GM23338 (cell line): ENCODE results near the gene TRMT44. TPM values are rescaled to one million over a fixed set of nuclear protein-coding genes. Genes with fewer than 3 reads are reported as not detected.

Source experiments
- ATAC-seq: fragments of 200-7000 bp; cut with Tn5 transposase; 3 replicates; pipeline ENCODE4 v1.9.1; 2020
- DNase-seq: peaks from one replicate; pipeline ENCODE4 v3.0.0-alpha.2; 2015; ENCODE audit warnings: low spot score
- H2AFZ ChIP-seq: fragments of 200-600 bp; sonication (generic); 2 replicates; pipeline ENCODE4 v1.8.0; 2016; ENCODE audit warnings: antibody characterized with exemption, mild to moderate bottlenecking, moderate library complexity
- H3F3A ChIP-seq: fragments of 200-600 bp; sonication (generic); replicated peaks from 2 replicates; pipeline ENCODE4 v1.8.0; 2017; ENCODE audit warnings: antibody characterized with exemption, mixed run types, low read depth
- H3K27ac ChIP-seq: fragments of 200-600 bp; sonication (generic); 2 replicates; pipeline ENCODE4 v1.6.1; 2016; ENCODE audit warnings: low read depth
- H3K27me3 ChIP-seq: fragments of 200-600 bp; sonication (generic); 2 replicates; pipeline ENCODE4 v1.8.0; 2016; ENCODE audit warnings: mild to moderate bottlenecking, mixed run types, moderate library complexity; ENCODE audit not compliant: insufficient read depth
- H3K36me3 ChIP-seq: fragments of 200-600 bp; sonication (generic); 2 replicates; pipeline ENCODE4 v1.8.0; 2016; ENCODE audit warnings: mild to moderate bottlenecking; ENCODE audit not compliant: insufficient read depth
- H3K4me1 ChIP-seq: fragments of 200-600 bp; sonication (generic); 2 replicates; pipeline ENCODE4 v1.8.0; 2016; ENCODE audit warnings: mild to moderate bottlenecking, moderate library complexity; ENCODE audit not compliant: insufficient read depth
- H3K4me2 ChIP-seq: fragments of 200-600 bp; sonication (generic); 2 replicates; pipeline ENCODE4 v1.7.1; 2017; ENCODE audit warnings: mixed run types
- H3K4me3 ChIP-seq: fragments of 200-600 bp; sonication (generic); 2 replicates; pipeline ENCODE4 v1.6.1; 2016; ENCODE audit warnings: mixed run types
- H3K79me2 ChIP-seq: fragments of 200-600 bp; sonication (generic); replicated peaks from 2 replicates; pipeline ENCODE4 v1.8.0; 2017; ENCODE audit warnings: mild to moderate bottlenecking; ENCODE audit not compliant: insufficient read depth
- H3K9me2 ChIP-seq: fragments of 200-600 bp; sonication (generic); 2 replicates; pipeline ENCODE4 v1.8.0; 2017; ENCODE audit not compliant: insufficient read depth
- H4K20me1 ChIP-seq: fragments of 200-600 bp; sonication (generic); replicated peaks from 2 replicates; pipeline ENCODE4 v1.8.0; 2017; ENCODE audit warnings: mild to moderate bottlenecking; ENCODE audit not compliant: insufficient read depth
- H3K27ac Mint-ChIP-seq: 2 replicates; pipeline ENCODE4 v1.8.0; 2020; ENCODE audit warnings: inconsistent platforms, mild to moderate bottlenecking, moderate library complexity, mixed read lengths
- H3K27me3 Mint-ChIP-seq: 3 replicates; pipeline ENCODE4 v1.8.0; 2022; ENCODE audit warnings: low read depth, mild to moderate bottlenecking, moderate library complexity, mixed read lengths, inconsistent platforms; ENCODE audit not compliant: insufficient read depth, poor library complexity
- H3K36me3 Mint-ChIP-seq: 3 replicates; pipeline ENCODE4 v1.8.0; 2021; ENCODE audit warnings: low read depth, mild to moderate bottlenecking, inconsistent platforms, moderate library complexity, mixed read lengths
- H3K4me1 Mint-ChIP-seq: 3 replicates; pipeline ENCODE4 v1.8.0; 2020; ENCODE audit warnings: mild to moderate bottlenecking, inconsistent platforms, mixed read lengths
- H3K4me3 Mint-ChIP-seq: 3 replicates; pipeline ENCODE4 v1.8.0; 2021; ENCODE audit warnings: moderate library complexity, mild to moderate bottlenecking, inconsistent platforms, mixed read lengths
- H3K9me3 Mint-ChIP-seq: 3 replicates; pipeline ENCODE4 v1.8.0; 2020; ENCODE audit warnings: moderate library complexity, mild to moderate bottlenecking, inconsistent platforms, mixed read lengths
- CREB1 ChIP-seq: fragments of 250-450 bp; sonication (Bioruptor Pico); IDR thresholded peaks from 2 replicates; pipeline ENCODE4 v1.5.0; 2020; ENCODE audit warnings: low read depth, mild to moderate bottlenecking, moderate library complexity
- JUNB ChIP-seq: IDR thresholded peaks from one replicate; pipeline ENCODE4 v1.6.1; 2016; ENCODE audit warnings: antibody characterized with exemption; ENCODE audit not compliant: unreplicated experiment
- POLR2AphosphoS5 ChIP-seq: IDR thresholded peaks from 2 replicates; pipeline ENCODE4 v1.6.1; 2016; ENCODE audit warnings: antibody characterized with exemption, low read depth
- ZNF331 ChIP-seq: fragments of 250-450 bp; sonication (Bioruptor Pico); IDR thresholded peaks from 2 replicates; pipeline ENCODE4 v1.5.0; 2020; ENCODE audit warnings: low read depth, mild to moderate bottlenecking, moderate library complexity
- polyA plus RNA-seq: library from polyadenylated mRNA; unstranded; fragments of >200 nt; fragmentation: Nextera tagmentation; extraction: Ambion mirVana; gene quantifications from 2 replicates; pipeline ENCODE4 v1.2.1, GENCODE V29; 2016
- total RNA-seq: library from RNA; depleted of rRNA; stranded (reverse); fragments of >200 nt; shearing (Covaris generic); gene quantifications from 2 replicates; pipeline ENCODE4 v1.2.3, GENCODE V29; 2014
- TF ChIP-seq, protein P1 (sequence below), 2 experiments: fragments of 200-600 bp in 1 of 2; sonication (generic) in 1 of 2; conservative IDR thresholded peaks; 2 replicates each; pipeline versions ENCODE4 v1.5.1 to v1.6.1; 2016 to 2017; ENCODE audit warnings: antibody characterized with exemption in 2 of 2, low read depth in 2 of 2, mild to moderate bottlenecking in 2 of 2, moderate library complexity in 1 of 2

Gene TRMT44
- total and polyA plus RNA-seq, 2 experiments from 2014 or later: 10.3 to 49.8 TPM

DNA sequence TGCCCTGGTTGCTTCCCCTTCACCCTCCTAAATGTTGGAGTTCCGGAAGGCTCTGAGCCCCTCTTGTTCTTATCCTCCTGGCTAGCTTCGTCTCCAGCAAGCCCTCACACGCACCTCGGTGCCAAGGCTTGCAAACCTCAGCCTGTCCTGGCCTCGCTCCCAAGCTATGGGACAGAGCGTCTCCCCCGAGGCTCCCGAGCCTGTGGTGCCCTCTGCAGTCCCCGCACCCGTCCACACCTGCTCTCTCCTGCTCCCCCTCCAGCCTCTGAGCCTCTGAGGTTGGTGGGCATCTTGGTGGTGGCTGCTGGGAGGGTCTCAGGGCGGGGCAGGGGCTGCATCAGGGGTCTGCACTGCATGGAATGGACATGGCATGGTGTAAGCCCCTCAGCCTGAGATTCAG, 63.2 kb downstream of the TRMT44 start:
- H3K4me1 Mint-ChIP-seq: peaks cover 20% of the 10 kb centered on the region
- H3K79me2 ChIP-seq: no peaks in the 10 kb centered on the region
- TF ChIP-seq, protein P1, sequence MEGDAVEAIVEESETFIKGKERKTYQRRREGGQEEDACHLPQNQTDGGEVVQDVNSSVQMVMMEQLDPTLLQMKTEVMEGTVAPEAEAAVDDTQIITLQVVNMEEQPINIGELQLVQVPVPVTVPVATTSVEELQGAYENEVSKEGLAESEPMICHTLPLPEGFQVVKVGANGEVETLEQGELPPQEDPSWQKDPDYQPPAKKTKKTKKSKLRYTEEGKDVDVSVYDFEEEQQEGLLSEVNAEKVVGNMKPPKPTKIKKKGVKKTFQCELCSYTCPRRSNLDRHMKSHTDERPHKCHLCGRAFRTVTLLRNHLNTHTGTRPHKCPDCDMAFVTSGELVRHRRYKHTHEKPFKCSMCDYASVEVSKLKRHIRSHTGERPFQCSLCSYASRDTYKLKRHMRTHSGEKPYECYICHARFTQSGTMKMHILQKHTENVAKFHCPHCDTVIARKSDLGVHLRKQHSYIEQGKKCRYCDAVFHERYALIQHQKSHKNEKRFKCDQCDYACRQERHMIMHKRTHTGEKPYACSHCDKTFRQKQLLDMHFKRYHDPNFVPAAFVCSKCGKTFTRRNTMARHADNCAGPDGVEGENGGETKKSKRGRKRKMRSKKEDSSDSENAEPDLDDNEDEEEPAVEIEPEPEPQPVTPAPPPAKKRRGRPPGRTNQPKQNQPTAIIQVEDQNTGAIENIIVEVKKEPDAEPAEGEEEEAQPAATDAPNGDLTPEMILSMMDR (conservative IDR thresholded peaks at IDR 0.05; ENCODE audit: low read depth in 2 of 2): peak in 1 of 2 experiments; percentile 19; a peak in 1 of 4 replicates
- no peak for TF ChIP-seq JUNB
- no peak for TF ChIP-seq CREB1

DNA sequence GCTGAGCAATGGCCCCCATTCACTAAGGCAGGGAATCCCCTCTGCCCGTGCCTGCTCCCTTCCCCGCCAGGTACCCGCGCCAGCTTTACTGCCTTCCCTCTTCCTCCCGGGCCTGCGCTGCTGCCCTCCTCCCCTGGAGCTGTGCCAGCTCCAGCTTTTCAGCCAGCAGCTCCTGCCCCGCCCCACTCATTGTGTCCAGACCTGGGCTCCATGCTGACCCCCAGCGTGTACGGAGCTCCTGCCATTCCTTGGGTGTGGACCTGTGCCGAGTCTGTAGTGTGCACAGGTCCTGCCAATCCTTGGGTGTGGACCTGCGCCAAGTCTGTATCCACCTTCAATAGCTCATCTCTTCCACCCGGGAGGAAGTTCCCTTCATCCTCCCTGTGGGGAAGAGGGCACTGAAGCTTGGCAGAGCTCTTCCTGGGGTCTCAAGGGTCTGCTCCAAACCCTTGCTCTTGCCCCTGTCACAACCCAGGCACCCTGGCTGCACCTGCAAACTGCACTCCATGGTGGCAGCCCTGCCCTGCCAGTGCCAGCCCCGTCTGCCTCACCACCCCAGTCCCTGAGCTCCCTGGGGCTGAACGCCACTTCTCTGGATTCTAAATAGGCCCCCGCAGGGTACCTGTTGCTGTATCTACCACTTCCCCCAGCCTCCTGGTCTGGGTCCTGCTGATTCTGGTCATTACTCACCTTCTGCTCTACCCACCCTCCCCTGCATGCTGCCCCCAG, 63.9 kb downstream of the TRMT44 start:
- H3K27ac Mint-ChIP-seq: no peak overlapping the region
- ATAC-seq: no peak

More for the DNA sequence above, 63.2 kb downstream of the TRMT44 start:
- no peak overlapping the region for H3K27ac Mint-ChIP-seq
- Histone ChIP-seq H3K27ac (no peak overlapping the region), H3F3A (no peaks in the 10 kb centered on the region), H3K27me3 (no peaks in the 10 kb centered on the region), H3K9me2 (no peaks in the 10 kb centered on the region), H3K4me3 (no peak overlapping the region), H3K36me3 (no peaks in the 10 kb centered on the region), H3K4me2 (no peak overlapping the region), H4K20me1 (no peaks in the 10 kb centered on the region), H3K4me1 (peaks cover 7% of the 10 kb centered on the region; the same call in 1 of the 2 replicates), H2AFZ (no peak overlapping the region)
- peaks cover 11% of the 10 kb centered on the region; the same call in 2 of the 3 replicates for H3K36me3 Mint-ChIP-seq
- H3K27me3 Mint-ChIP-seq: peaks cover 21% of the 10 kb centered on the region
- H3K9me3 Mint-ChIP-seq: peaks cover 2% of the 10 kb centered on the region; the same call in 2 of the 3 replicates
- H3K4me3 Mint-ChIP-seq: no peak overlapping the region
- ATAC-seq (no peak; the same call in 2 of the 3 replicates), DNase-seq (no peak)

More for the DNA sequence above, 63.9 kb downstream of the TRMT44 start:
- Histone ChIP-seq H2AFZ (no peak overlapping the region), H3K9me2 (no peaks in the 10 kb centered on the region), H3K79me2 (no peaks in the 10 kb centered on the region), H3K4me3 (no peak overlapping the region), H3K27me3 (no peaks in the 10 kb centered on the region), H3K27ac (no peak overlapping the region), H3F3A (no peaks in the 10 kb centered on the region), H4K20me1 (no peaks in the 10 kb centered on the region), H3K4me2 (no peak overlapping the region), H3K4me1 (peaks cover 7% of the 10 kb centered on the region; the same call in 1 of the 2 replicates), H3K36me3 (no peaks in the 10 kb centered on the region)
- H3K4me1 Mint-ChIP-seq: peaks cover 21% of the 10 kb centered on the region
- no peak for DNase-seq
- peaks cover 11% of the 10 kb centered on the region; the same call in 2 of the 3 replicates for H3K36me3 Mint-ChIP-seq
- H3K4me3 Mint-ChIP-seq: no peak overlapping the region
- H3K9me3 Mint-ChIP-seq: peaks cover 2% of the 10 kb centered on the region; the same call in 2 of the 3 replicates
- TF ChIP-seq POLR2AphosphoS5 (no peak), ZNF331 (CRISPR knock-in tag) (no peak)
- TF ChIP-seq, protein P1 (conservative IDR thresholded peaks at IDR 0.05; ENCODE audit: low read depth in 2 of 2): no peak
- peaks cover 22% of the 10 kb centered on the region for H3K27me3 Mint-ChIP-seq
